ENCODE measurements around the gene JAZF1. TPM values are rescaled to one million over a fixed set of nuclear protein-coding genes. Genes with fewer than 3 reads are reported as not detected.

The JAZF1 gene
- total and polyA plus RNA-seq, 7 donors: 2.3 to 10.6 (median 5.3) TPM

- intact Hi-C loops (cut with DNase I): no loop called here
- 74 to 88% (median 80%) methylated on average over 3 of the region's 3 CpGs for WGBS, 3 donors
- H3K36me3 ChIP-seq (ENCODE audit: insufficient read depth in 1 of 2, low read depth in 1 of 2): no peaks in the 10 kb centered on the region
- TF ChIP-seq, protein P1, sequence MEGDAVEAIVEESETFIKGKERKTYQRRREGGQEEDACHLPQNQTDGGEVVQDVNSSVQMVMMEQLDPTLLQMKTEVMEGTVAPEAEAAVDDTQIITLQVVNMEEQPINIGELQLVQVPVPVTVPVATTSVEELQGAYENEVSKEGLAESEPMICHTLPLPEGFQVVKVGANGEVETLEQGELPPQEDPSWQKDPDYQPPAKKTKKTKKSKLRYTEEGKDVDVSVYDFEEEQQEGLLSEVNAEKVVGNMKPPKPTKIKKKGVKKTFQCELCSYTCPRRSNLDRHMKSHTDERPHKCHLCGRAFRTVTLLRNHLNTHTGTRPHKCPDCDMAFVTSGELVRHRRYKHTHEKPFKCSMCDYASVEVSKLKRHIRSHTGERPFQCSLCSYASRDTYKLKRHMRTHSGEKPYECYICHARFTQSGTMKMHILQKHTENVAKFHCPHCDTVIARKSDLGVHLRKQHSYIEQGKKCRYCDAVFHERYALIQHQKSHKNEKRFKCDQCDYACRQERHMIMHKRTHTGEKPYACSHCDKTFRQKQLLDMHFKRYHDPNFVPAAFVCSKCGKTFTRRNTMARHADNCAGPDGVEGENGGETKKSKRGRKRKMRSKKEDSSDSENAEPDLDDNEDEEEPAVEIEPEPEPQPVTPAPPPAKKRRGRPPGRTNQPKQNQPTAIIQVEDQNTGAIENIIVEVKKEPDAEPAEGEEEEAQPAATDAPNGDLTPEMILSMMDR (IDR thresholded peaks at IDR 0.05): no peak
- no peak overlapping the region for H3K27ac ChIP-seq
- DNase-seq (no peak), ATAC-seq (no peak)
- no peaks in the 10 kb centered on the region for H3K4me1 ChIP-seq
- no peak overlapping the region for H3K4me3 ChIP-seq
- H3K9me3 ChIP-seq: no peaks in the 10 kb centered on the region
- H3K27me3 ChIP-seq (ENCODE audit: insufficient read depth in 3 of 3, low read length in 2 of 3): peaks cover 0 to 3% (median 0%) of the 10 kb centered on the region in 3 donors
Measured at GRCh38 chr7:28199021-28199510, 18.5 kb upstream of the JAZF1 start.

DNA sequence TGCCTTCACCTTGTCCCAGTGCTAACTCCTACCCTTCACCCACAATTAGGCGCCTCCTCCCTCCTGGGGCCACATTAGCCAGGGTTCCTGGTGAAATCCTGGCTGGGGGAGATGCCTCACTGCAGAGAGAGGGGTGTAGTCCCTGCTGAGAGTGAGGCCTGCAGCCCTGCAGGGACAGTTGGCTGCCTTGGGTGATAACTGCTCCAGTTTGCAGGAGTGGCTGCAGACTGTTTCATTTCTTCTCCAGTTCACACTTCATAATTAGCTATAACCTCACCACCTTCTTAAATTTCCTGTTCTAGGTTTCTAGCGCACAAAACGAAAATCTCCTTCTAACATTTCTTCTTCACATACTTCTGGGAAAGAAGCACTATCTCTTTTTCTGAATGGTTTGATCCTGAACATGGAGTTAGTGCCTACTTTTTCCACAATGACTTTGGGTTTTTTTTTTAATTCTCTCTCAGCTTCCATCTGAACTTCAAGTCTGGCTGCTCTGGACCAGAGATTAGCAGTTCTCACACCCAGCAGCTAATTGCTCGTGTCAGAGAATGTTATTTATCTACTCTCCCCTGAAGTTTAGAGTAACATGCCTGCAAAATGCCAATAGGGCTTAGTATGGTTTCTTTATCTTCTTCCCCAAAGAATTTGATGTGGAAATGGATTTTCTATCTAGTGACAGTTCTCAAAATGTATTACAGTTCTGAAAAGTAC lies 15.5 kb upstream of the JAZF1 start:
- ATAC-seq (no peak), DNase-seq (no peak)
- intact Hi-C loops (cut with DNase I): no loop called here
- WGBS, 3 donors: 74 to 85% (median 81%) methylated on average over 4 of the region's 4 CpGs
- Histone ChIP-seq H3K27me3 (ENCODE audit: insufficient read depth in 3 of 3, low read length in 2 of 3) (peaks cover 0 to 3% (median 0%) of the 10 kb centered on the region in 3 donors), H3K4me3 (no peak overlapping the region), H3K27ac (no peak overlapping the region), H3K36me3 (ENCODE audit: insufficient read depth in 1 of 2, low read depth in 1 of 2) (no peaks in the 10 kb centered on the region), H3K4me1 (no peaks in the 10 kb centered on the region), H3K9me3 (no peaks in the 10 kb centered on the region)
- TF ChIP-seq, protein P1 (IDR thresholded peaks at IDR 0.05): no peak

DNA sequence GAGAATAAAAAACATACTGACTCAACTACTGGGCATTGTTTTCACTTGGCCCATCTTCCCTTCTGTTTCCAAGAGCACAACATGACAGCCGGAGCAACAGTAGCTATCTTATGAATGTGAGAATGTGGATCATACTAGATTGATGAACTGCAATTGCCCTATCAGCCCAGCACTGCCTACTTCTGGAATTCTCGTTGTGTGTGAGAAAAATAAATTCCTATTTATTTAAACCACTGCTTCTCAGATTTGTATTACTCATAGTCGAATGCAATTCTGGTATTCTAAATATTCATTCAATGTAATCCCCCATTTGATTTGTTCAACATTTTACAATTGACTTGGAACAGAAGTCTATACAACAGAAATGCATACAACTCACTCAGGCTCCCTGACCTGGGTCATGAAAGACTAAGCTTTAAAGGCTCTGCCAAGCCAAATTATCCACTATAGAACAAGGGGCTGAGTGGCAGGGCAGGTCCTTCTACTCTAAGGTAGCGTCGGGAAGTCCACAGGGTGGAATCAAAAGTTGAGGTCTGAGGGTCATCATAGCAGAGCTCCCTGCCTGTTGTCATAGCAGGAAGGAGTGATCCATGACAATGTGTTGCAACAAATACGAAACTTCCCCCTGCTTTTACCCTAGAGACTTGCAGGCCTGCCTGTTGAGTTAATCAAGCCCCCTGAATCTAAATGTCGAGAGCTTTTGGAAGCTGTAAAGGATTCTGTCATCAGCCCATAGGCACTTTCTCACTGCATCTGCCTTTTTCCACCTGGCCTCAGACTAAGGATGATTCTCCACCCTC lies 12.4 kb upstream of the JAZF1 start:
- DNase-seq (no peak), ATAC-seq (no peak)
- H3K27me3 ChIP-seq (ENCODE audit: insufficient read depth in 3 of 3, low read length in 2 of 3): peaks cover 0 to 3% (median 0%) of the 10 kb centered on the region in 3 donors
- TF ChIP-seq, protein P1 (IDR thresholded peaks at IDR 0.05): no peak
- H3K9me3 ChIP-seq: no peaks in the 10 kb centered on the region
- no peak overlapping the region for H3K27ac ChIP-seq
- H3K36me3 ChIP-seq (ENCODE audit: insufficient read depth in 1 of 2, low read depth in 1 of 2): no peaks in the 10 kb centered on the region
- 70 to 72% (median 71%) methylated on average over 7 of the region's 7 CpGs for WGBS, 3 donors
- intact Hi-C loops (cut with DNase I): no loop called here
- H3K4me3 ChIP-seq: no peak overlapping the region
- no peaks in the 10 kb centered on the region for H3K4me1 ChIP-seq

- no peak overlapping the region for H3K27ac ChIP-seq
- H3K27me3 ChIP-seq (ENCODE audit: insufficient read depth in 3 of 3, low read length in 2 of 3): peaks cover 0 to 3% (median 0%) of the 10 kb centered on the region in 3 donors
- no peaks in the 10 kb centered on the region for H3K36me3 ChIP-seq (ENCODE audit: insufficient read depth in 1 of 2, low read depth in 1 of 2)
- ATAC-seq: no peak
- no peaks in the 10 kb centered on the region for H3K4me1 ChIP-seq
- no peaks in the 10 kb centered on the region for H3K9me3 ChIP-seq
- DNase-seq: no peak
- no peak overlapping the region for H3K4me3 ChIP-seq
- TF ChIP-seq, protein P1 (IDR thresholded peaks at IDR 0.05): no peak
- intact Hi-C loops (cut with DNase I): no loop called here
Measured at GRCh38 chr7:28191751-28192150, 11.2 kb upstream of the JAZF1 start.

Measured in psoas muscle (tissue), 8 donors.